GM23338 (cell line): ENCODE measurements around the gene C2orf92. TPM values are rescaled to one million over a fixed set of nuclear protein-coding genes. Genes with fewer than 3 reads are reported as not detected.

Source experiments
- ATAC-seq: fragments of 200-7000 bp; cut with Tn5 transposase; 3 replicates; pipeline ENCODE4 v1.9.1; 2020
- DNase-seq: peaks from one replicate; pipeline ENCODE4 v3.0.0-alpha.2; 2015; ENCODE audit warnings: low spot score
- H2AFZ ChIP-seq: fragments of 200-600 bp; sonication (generic); 2 replicates; pipeline ENCODE4 v1.8.0; 2016; ENCODE audit warnings: antibody characterized with exemption, mild to moderate bottlenecking, moderate library complexity
- H3F3A ChIP-seq: fragments of 200-600 bp; sonication (generic); replicated peaks from 2 replicates; pipeline ENCODE4 v1.8.0; 2017; ENCODE audit warnings: antibody characterized with exemption, mixed run types, low read depth
- H3K27ac ChIP-seq: fragments of 200-600 bp; sonication (generic); 2 replicates; pipeline ENCODE4 v1.6.1; 2016; ENCODE audit warnings: low read depth
- H3K27me3 ChIP-seq: fragments of 200-600 bp; sonication (generic); 2 replicates; pipeline ENCODE4 v1.8.0; 2016; ENCODE audit warnings: mild to moderate bottlenecking, mixed run types, moderate library complexity; ENCODE audit not compliant: insufficient read depth
- H3K36me3 ChIP-seq: fragments of 200-600 bp; sonication (generic); 2 replicates; pipeline ENCODE4 v1.8.0; 2016; ENCODE audit warnings: mild to moderate bottlenecking; ENCODE audit not compliant: insufficient read depth
- H3K4me1 ChIP-seq: fragments of 200-600 bp; sonication (generic); 2 replicates; pipeline ENCODE4 v1.8.0; 2016; ENCODE audit warnings: mild to moderate bottlenecking, moderate library complexity; ENCODE audit not compliant: insufficient read depth
- H3K4me2 ChIP-seq: fragments of 200-600 bp; sonication (generic); 2 replicates; pipeline ENCODE4 v1.7.1; 2017; ENCODE audit warnings: mixed run types
- H3K4me3 ChIP-seq: fragments of 200-600 bp; sonication (generic); 2 replicates; pipeline ENCODE4 v1.6.1; 2016; ENCODE audit warnings: mixed run types
- H3K79me2 ChIP-seq: fragments of 200-600 bp; sonication (generic); replicated peaks from 2 replicates; pipeline ENCODE4 v1.8.0; 2017; ENCODE audit warnings: mild to moderate bottlenecking; ENCODE audit not compliant: insufficient read depth
- H3K9me2 ChIP-seq: fragments of 200-600 bp; sonication (generic); 2 replicates; pipeline ENCODE4 v1.8.0; 2017; ENCODE audit not compliant: insufficient read depth
- H4K20me1 ChIP-seq: fragments of 200-600 bp; sonication (generic); replicated peaks from 2 replicates; pipeline ENCODE4 v1.8.0; 2017; ENCODE audit warnings: mild to moderate bottlenecking; ENCODE audit not compliant: insufficient read depth
- H3K27ac Mint-ChIP-seq: 2 replicates; pipeline ENCODE4 v1.8.0; 2020; ENCODE audit warnings: inconsistent platforms, mild to moderate bottlenecking, moderate library complexity, mixed read lengths
- H3K27me3 Mint-ChIP-seq: 3 replicates; pipeline ENCODE4 v1.8.0; 2022; ENCODE audit warnings: low read depth, mild to moderate bottlenecking, moderate library complexity, mixed read lengths, inconsistent platforms; ENCODE audit not compliant: insufficient read depth, poor library complexity
- H3K36me3 Mint-ChIP-seq: 3 replicates; pipeline ENCODE4 v1.8.0; 2021; ENCODE audit warnings: low read depth, mild to moderate bottlenecking, inconsistent platforms, moderate library complexity, mixed read lengths
- H3K4me1 Mint-ChIP-seq: 3 replicates; pipeline ENCODE4 v1.8.0; 2020; ENCODE audit warnings: mild to moderate bottlenecking, inconsistent platforms, mixed read lengths
- H3K4me3 Mint-ChIP-seq: 3 replicates; pipeline ENCODE4 v1.8.0; 2021; ENCODE audit warnings: moderate library complexity, mild to moderate bottlenecking, inconsistent platforms, mixed read lengths
- H3K9me3 Mint-ChIP-seq: 3 replicates; pipeline ENCODE4 v1.8.0; 2020; ENCODE audit warnings: moderate library complexity, mild to moderate bottlenecking, inconsistent platforms, mixed read lengths
- CREB1 ChIP-seq: fragments of 250-450 bp; sonication (Bioruptor Pico); IDR thresholded peaks from 2 replicates; pipeline ENCODE4 v1.5.0; 2020; ENCODE audit warnings: low read depth, mild to moderate bottlenecking, moderate library complexity
- EZH2phosphoT487 ChIP-seq: fragments of 200-600 bp; sonication (generic); IDR thresholded peaks from one replicate; pipeline ENCODE4 v1.8.1; 2018; ENCODE audit warnings: antibody characterized with exemption; ENCODE audit not compliant: unreplicated experiment
- JUNB ChIP-seq: IDR thresholded peaks from one replicate; pipeline ENCODE4 v1.6.1; 2016; ENCODE audit warnings: antibody characterized with exemption; ENCODE audit not compliant: unreplicated experiment
- NANOG ChIP-seq: IDR thresholded peaks from 2 replicates; pipeline ENCODE4 v1.6.1; 2016; ENCODE audit warnings: antibody characterized with exemption, borderline replicate concordance
- POLR2AphosphoS5 ChIP-seq: IDR thresholded peaks from 2 replicates; pipeline ENCODE4 v1.6.1; 2016; ENCODE audit warnings: antibody characterized with exemption, low read depth
- ZNF114 ChIP-seq: fragments of 250-450 bp; sonication (Bioruptor Pico); IDR thresholded peaks from 2 replicates; pipeline ENCODE4 v1.5.0; 2020; ENCODE audit warnings: mild to moderate bottlenecking, moderate library complexity
- ZNF331 ChIP-seq: fragments of 250-450 bp; sonication (Bioruptor Pico); IDR thresholded peaks from 2 replicates; pipeline ENCODE4 v1.5.0; 2020; ENCODE audit warnings: low read depth, mild to moderate bottlenecking, moderate library complexity
- polyA plus RNA-seq: library from polyadenylated mRNA; unstranded; fragments of >200 nt; fragmentation: Nextera tagmentation; extraction: Ambion mirVana; gene quantifications from 2 replicates; pipeline ENCODE4 v1.2.1, GENCODE V29; 2016
- total RNA-seq: library from RNA; depleted of rRNA; stranded (reverse); fragments of >200 nt; shearing (Covaris generic); gene quantifications from 2 replicates; pipeline ENCODE4 v1.2.3, GENCODE V29; 2014
- TF ChIP-seq, protein P1 (sequence below), 2 experiments: fragments of 200-600 bp in 1 of 2; sonication (generic) in 1 of 2; conservative IDR thresholded peaks; 2 replicates each; pipeline versions ENCODE4 v1.5.1 to v1.6.1; 2016 to 2017; ENCODE audit warnings: antibody characterized with exemption in 2 of 2, low read depth in 2 of 2, mild to moderate bottlenecking in 2 of 2, moderate library complexity in 1 of 2
- TF ChIP-seq, protein P2 (sequence below): fragments of 250-450 bp; sonication (Bioruptor Pico); IDR thresholded peaks from 2 replicates; pipeline ENCODE4 v1.5.0; 2020; ENCODE audit warnings: mild to moderate bottlenecking, moderate library complexity

The C2orf92 gene
- total and polyA plus RNA-seq, 2 experiments from 2014 or later, result 1.7 to 2.6 TPM

DNA sequence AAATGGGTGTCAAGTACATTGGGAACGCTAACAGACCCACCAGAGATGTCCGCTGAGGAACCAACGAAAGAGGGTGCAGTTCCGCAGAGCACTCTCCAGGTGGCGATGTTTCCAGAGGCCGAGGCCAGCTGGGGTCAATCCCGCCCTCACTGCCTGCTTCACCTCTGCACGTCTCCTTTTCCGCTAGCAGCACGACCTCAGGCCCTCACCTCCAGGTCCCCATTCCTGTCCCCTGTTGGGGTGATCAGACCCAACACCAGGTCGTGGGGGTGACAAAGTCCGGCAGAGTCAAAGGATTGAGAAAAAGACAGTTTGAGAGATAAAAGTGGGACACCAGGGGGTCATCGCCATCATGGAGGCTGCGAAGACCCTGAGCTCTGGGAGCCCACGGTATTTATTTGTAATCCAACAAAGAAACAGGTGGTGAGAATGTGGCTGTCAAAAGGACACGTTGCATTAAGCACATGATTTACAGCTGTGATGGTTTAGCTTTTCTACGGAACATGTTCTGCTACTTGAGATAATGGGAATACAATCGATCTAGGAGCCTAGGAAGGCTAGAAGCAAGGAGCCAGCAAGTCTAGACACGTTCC lies 71.2 kb downstream of the C2orf92 start:
- DNase-seq, result peak; percentile 88
- H3K27ac ChIP-seq, result no peak overlapping the region
- H3K79me2 ChIP-seq, result no peaks in the 10 kb centered on the region
- no peak overlapping the region for H3K4me3 Mint-ChIP-seq
- no peak overlapping the region; the same call in 1 of the 2 replicates for H3K27ac Mint-ChIP-seq
- no peaks in the 10 kb centered on the region for H3K27me3 ChIP-seq
- H3K9me3 Mint-ChIP-seq, result no peaks in the 10 kb centered on the region
- no peaks in the 10 kb centered on the region for H3F3A ChIP-seq
- no peaks in the 10 kb centered on the region; the same call in 2 of the 3 replicates for H3K36me3 Mint-ChIP-seq
- TF ChIP-seq CREB1, result no peak
- TF ChIP-seq, protein P1, sequence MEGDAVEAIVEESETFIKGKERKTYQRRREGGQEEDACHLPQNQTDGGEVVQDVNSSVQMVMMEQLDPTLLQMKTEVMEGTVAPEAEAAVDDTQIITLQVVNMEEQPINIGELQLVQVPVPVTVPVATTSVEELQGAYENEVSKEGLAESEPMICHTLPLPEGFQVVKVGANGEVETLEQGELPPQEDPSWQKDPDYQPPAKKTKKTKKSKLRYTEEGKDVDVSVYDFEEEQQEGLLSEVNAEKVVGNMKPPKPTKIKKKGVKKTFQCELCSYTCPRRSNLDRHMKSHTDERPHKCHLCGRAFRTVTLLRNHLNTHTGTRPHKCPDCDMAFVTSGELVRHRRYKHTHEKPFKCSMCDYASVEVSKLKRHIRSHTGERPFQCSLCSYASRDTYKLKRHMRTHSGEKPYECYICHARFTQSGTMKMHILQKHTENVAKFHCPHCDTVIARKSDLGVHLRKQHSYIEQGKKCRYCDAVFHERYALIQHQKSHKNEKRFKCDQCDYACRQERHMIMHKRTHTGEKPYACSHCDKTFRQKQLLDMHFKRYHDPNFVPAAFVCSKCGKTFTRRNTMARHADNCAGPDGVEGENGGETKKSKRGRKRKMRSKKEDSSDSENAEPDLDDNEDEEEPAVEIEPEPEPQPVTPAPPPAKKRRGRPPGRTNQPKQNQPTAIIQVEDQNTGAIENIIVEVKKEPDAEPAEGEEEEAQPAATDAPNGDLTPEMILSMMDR (conservative IDR thresholded peaks at IDR 0.05; ENCODE audit: low read depth in 2 of 2), result peak; percentile 75 to 87
- no peaks in the 10 kb centered on the region for H3K36me3 ChIP-seq
- 0 out of 2 replicates have a peak, but pooled peaks cover 4% of the 10 kb centered on the region for H3K9me2 ChIP-seq
- H3K4me2 ChIP-seq, result no peak overlapping the region
- peak; percentile 81 for ATAC-seq
- peaks cover 21% of the 10 kb centered on the region for H3K27me3 Mint-ChIP-seq
- H2AFZ ChIP-seq, result peak overlapping the region; percentile 39; the same call in 1 of the 2 replicates
- H3K4me1 Mint-ChIP-seq, result peaks cover 4% of the 10 kb centered on the region; the same call in 2 of the 3 replicates
- H4K20me1 ChIP-seq, result no peaks in the 10 kb centered on the region
- H3K4me1 ChIP-seq, result no peaks in the 10 kb centered on the region
- H3K4me3 ChIP-seq, result no peak overlapping the region

DNA sequence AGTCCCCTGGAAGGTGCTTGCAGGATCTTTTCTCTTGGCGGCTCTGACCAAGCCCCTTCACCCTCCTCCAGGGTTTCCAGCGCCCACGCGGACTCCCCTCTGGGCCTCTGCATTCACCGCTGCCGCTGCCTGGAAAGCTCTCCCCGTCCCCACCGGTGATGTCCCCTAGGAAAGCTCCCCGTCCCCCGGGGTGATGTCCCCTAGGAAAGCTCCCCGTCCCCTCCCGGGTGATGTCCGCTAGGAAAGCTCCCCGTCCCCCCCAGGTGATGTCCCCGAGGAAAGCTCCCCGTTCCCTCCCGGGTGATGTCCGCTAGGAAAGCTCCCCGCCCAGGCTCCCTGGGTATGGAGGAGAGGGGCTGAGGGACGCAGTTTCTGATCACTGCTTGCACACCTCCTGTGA lies 71.7 kb downstream of the C2orf92 start:
- DNase-seq (no peak), ATAC-seq (no peak)
- H3K4me2 ChIP-seq, result no peak overlapping the region
- no peak overlapping the region for H3K27ac Mint-ChIP-seq
- H2AFZ ChIP-seq, result no peak overlapping the region
- peaks cover 21% of the 10 kb centered on the region for H3K27me3 Mint-ChIP-seq
- no peaks in the 10 kb centered on the region for H3K4me1 ChIP-seq
- no peaks in the 10 kb centered on the region; the same call in 2 of the 3 replicates for H3K36me3 Mint-ChIP-seq
- no peak overlapping the region for H3K4me3 ChIP-seq
- no peaks in the 10 kb centered on the region for H3K36me3 ChIP-seq
- H3K27ac ChIP-seq, result no peak overlapping the region
- no peaks in the 10 kb centered on the region for H3K79me2 ChIP-seq
- peaks cover 4% of the 10 kb centered on the region; the same call in 2 of the 3 replicates for H3K4me1 Mint-ChIP-seq
- no peak overlapping the region for H3K4me3 Mint-ChIP-seq
- H4K20me1 ChIP-seq, result no peaks in the 10 kb centered on the region
- no peaks in the 10 kb centered on the region for H3F3A ChIP-seq
- H3K27me3 ChIP-seq, result no peaks in the 10 kb centered on the region
- H3K9me3 Mint-ChIP-seq, result no peaks in the 10 kb centered on the region
- H3K9me2 ChIP-seq, result 0 out of 2 replicates have a peak, but pooled peaks cover 4% of the 10 kb centered on the region
- TF ChIP-seq CREB1, result no peak
- TF ChIP-seq EZH2phosphoT487, result no peak
- TF ChIP-seq, protein P2, sequence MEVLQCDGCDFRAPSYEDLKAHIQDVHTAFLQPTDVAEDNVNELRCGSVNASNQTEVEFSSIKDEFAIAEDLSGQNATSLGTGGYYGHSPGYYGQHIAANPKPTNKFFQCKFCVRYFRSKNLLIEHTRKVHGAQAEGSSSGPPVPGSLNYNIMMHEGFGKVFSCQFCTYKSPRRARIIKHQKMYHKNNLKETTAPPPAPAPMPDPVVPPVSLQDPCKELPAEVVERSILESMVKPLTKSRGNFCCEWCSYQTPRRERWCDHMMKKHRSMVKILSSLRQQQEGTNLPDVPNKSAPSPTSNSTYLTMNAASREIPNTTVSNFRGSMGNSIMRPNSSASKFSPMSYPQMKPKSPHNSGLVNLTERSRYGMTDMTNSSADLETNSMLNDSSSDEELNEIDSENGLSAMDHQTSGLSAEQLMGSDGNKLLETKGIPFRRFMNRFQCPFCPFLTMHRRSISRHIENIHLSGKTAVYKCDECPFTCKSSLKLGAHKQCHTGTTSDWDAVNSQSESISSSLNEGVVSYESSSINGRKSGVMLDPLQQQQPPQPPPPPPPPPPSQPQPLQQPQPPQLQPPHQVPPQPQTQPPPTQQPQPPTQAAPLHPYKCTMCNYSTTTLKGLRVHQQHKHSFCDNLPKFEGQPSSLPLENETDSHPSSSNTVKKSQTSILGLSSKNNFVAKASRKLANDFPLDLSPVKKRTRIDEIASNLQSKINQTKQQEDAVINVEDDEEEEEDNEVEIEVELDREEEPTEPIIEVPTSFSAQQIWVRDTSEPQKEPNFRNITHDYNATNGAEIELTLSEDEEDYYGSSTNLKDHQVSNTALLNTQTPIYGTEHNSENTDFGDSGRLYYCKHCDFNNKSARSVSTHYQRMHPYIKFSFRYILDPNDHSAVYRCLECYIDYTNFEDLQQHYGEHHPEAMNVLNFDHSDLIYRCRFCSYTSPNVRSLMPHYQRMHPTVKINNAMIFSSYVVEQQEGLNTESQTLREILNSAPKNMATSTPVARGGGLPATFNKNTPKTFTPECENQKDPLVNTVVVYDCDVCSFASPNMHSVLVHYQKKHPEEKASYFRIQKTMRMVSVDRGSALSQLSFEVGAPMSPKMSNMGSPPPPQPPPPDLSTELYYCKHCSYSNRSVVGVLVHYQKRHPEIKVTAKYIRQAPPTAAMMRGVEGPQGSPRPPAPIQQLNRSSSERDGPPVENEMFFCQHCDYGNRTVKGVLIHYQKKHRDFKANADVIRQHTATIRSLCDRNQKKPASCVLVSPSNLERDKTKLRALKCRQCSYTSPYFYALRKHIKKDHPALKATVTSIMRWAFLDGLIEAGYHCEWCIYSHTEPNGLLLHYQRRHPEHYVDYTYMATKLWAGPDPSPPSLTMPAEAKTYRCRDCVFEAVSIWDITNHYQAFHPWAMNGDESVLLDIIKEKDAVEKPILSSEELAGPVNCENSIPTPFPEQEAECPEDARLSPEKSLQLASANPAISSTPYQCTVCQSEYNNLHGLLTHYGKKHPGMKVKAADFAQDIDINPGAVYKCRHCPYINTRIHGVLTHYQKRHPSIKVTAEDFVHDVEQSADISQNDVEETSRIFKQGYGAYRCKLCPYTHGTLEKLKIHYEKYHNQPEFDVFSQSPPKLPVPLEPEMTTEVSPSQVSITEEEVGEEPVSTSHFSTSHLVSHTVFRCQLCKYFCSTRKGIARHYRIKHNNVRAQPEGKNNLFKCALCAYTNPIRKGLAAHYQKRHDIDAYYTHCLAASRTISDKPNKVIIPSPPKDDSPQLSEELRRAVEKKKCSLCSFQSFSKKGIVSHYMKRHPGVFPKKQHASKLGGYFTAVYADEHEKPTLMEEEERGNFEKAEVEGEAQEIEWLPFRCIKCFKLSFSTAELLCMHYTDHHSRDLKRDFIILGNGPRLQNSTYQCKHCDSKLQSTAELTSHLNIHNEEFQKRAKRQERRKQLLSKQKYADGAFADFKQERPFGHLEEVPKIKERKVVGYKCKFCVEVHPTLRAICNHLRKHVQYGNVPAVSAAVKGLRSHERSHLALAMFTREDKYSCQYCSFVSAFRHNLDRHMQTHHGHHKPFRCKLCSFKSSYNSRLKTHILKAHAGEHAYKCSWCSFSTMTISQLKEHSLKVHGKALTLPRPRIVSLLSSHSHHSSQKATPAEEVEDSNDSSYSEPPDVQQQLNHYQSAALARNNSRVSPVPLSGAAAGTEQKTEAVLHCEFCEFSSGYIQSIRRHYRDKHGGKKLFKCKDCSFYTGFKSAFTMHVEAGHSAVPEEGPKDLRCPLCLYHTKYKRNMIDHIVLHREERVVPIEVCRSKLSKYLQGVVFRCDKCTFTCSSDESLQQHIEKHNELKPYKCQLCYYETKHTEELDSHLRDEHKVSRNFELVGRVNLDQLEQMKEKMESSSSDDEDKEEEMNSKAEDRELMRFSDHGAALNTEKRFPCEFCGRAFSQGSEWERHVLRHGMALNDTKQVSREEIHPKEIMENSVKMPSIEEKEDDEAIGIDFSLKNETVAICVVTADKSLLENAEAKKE (CRISPR knock-in tag), result no peak
- TF ChIP-seq ZNF114 (CRISPR knock-in tag), result no peak
- no peak for TF ChIP-seq ZNF331 (CRISPR knock-in tag)
- TF ChIP-seq JUNB, result no peak
- TF ChIP-seq, protein P1 (conservative IDR thresholded peaks at IDR 0.05; ENCODE audit: low read depth in 2 of 2), result no peak
- no peak for TF ChIP-seq POLR2AphosphoS5
- no peak for TF ChIP-seq NANOG
